MM.1S (cell line): ENCODE results near the gene ZNF81.

Experiments
- EZH2 ChIP-seq: fragments of 300-600 bp; sonication (generic); optimal IDR thresholded peaks from 2 replicates; pipeline ENCODE3; 2017; ENCODE audit warnings: low read depth, mild to moderate bottlenecking, antibody characterized with exemption, low read length, mixed read lengths
- TF ChIP-seq, protein P1 (sequence below): fragments of 300-600 bp; sonication (generic); IDR thresholded peaks from 2 replicates; pipeline ENCODE4 v1.5.1; 2016; ENCODE audit warnings: antibody characterized with exemption, low read length, mixed read lengths

DNA sequence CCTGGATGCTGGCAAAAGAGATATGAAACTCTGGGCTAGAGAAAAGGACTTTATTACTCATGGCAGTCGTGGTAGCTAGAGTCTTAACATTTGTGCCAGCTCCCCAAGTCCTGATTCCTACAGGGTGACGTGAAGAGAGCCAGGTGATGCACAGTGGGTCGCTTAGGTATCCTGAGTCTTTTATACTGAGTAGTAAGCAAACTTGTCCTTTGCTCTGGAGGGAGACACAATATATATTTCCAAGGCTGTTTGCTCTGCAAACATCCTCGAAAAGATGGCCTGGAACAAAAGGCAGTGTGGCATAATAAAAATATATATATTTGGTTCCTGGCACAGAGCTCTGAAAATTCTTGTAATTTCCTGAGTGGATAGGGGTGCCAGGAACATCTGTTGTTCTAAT is 23.0 kb downstream of the ZNF81 start:
- TF ChIP-seq, protein P1, sequence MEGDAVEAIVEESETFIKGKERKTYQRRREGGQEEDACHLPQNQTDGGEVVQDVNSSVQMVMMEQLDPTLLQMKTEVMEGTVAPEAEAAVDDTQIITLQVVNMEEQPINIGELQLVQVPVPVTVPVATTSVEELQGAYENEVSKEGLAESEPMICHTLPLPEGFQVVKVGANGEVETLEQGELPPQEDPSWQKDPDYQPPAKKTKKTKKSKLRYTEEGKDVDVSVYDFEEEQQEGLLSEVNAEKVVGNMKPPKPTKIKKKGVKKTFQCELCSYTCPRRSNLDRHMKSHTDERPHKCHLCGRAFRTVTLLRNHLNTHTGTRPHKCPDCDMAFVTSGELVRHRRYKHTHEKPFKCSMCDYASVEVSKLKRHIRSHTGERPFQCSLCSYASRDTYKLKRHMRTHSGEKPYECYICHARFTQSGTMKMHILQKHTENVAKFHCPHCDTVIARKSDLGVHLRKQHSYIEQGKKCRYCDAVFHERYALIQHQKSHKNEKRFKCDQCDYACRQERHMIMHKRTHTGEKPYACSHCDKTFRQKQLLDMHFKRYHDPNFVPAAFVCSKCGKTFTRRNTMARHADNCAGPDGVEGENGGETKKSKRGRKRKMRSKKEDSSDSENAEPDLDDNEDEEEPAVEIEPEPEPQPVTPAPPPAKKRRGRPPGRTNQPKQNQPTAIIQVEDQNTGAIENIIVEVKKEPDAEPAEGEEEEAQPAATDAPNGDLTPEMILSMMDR: no peak
- TF ChIP-seq EZH2: no peak
